IMR-90 (cell line): ENCODE results near the gene SMIM41. TPM values are rescaled to one million over a fixed set of nuclear protein-coding genes. Genes with fewer than 3 reads are reported as not detected.

Experiments
- ATAC-seq: fragments of 200-7000 bp; cut with Tn5 transposase; 2 replicates; pipeline ENCODE4 v1.9.1; 2020; ENCODE audit warnings: low read depth, mild to moderate bottlenecking, moderate library complexity
- BruUV-seq: library from RNA; stranded (reverse); fragments of 400-500 nt; replicated peaks from 2 replicates; lab custom pipeline; 2021; lab: Mats Ljungman, UMichigan
- CTCF ChIA-PET: fragments of 300-600 bp; formaldehyde crosslinking; extraction: SDS; loops from one replicate; lab custom pipeline; 2021; ENCODE audit warnings: antibody characterized with exemption; lab: Yijun Ruan, JAX
- POLR2A ChIA-PET: fragments of 300-600 bp; sonication (Branson Sonifier 250); formaldehyde crosslinking; loops from one replicate; lab custom pipeline; 2022; ENCODE audit warnings: antibody characterized with exemption; ENCODE audit not compliant: unreplicated experiment; lab: Charles Lee
- DNase-seq: peaks from one replicate; pipeline ENCODE4 v3.0.0; 2013
- H2AFZ ChIP-seq: replicated peaks from 2 replicates; pipeline ENCODE3; 2013; ENCODE audit warnings: low read length, mild to moderate bottlenecking; ENCODE audit not compliant: poor library complexity
- H2AK5ac ChIP-seq: 2 replicates; pipeline ENCODE4 v1.6.1; 2013; ENCODE audit warnings: low read depth, low read length, inconsistent platforms
- H2AK9ac ChIP-seq: replicated peaks from 2 replicates; pipeline ENCODE3; 2013; ENCODE audit warnings: mild to moderate bottlenecking, low read depth, low read length, moderate library complexity; ENCODE audit not compliant: poor library complexity
- H2BK120ac ChIP-seq: 2 replicates; pipeline ENCODE4 v1.6.1; 2013; ENCODE audit warnings: low read depth, low read length, inconsistent platforms
- H2BK15ac ChIP-seq: 3 replicates; pipeline ENCODE4 v1.6.1; 2013; ENCODE audit warnings: low read depth, low read length, inconsistent platforms
- H2BK20ac ChIP-seq: 2 replicates; pipeline ENCODE4 v1.6.1; 2013; ENCODE audit warnings: low read depth, mild to moderate bottlenecking, inconsistent platforms, low read length, moderate library complexity
- H2BK5ac ChIP-seq: 2 replicates; pipeline ENCODE4 v1.6.1; 2013; ENCODE audit warnings: mild to moderate bottlenecking, low read depth, low read length, inconsistent platforms; ENCODE audit not compliant: poor library complexity, severe bottlenecking
- H3K14ac ChIP-seq: replicated peaks from 2 replicates; pipeline ENCODE4 v1.6.1; 2013; ENCODE audit warnings: low read depth, low read length, inconsistent platforms
- H3K18ac ChIP-seq: 2 replicates; pipeline ENCODE4 v1.6.1; 2013; ENCODE audit warnings: low read depth, low read length, control low read depth
- H3K23ac ChIP-seq: 2 replicates; pipeline ENCODE4 v1.6.1; 2013; ENCODE audit warnings: low read depth, low read length, inconsistent platforms
- H3K27ac ChIP-seq: 2 replicates; pipeline ENCODE4 v1.5.1; 2013; ENCODE audit warnings: mild to moderate bottlenecking, control low read depth, low read length; ENCODE audit not compliant: insufficient read depth
- H3K27me3 ChIP-seq: 2 replicates; pipeline ENCODE4 v1.6.1; 2013; ENCODE audit warnings: low read length; ENCODE audit not compliant: control insufficient read depth, insufficient read depth
- H3K36me3 ChIP-seq: 2 replicates; pipeline ENCODE4 v1.6.1; 2013; ENCODE audit warnings: low read length, mixed read lengths; ENCODE audit not compliant: control insufficient read depth, insufficient read depth
- H3K4ac ChIP-seq: 2 replicates; pipeline ENCODE4 v1.6.1; 2013; ENCODE audit warnings: low read depth, low read length, inconsistent platforms
- H3K4me1 ChIP-seq: 2 replicates; pipeline ENCODE4 v1.6.1; 2013; ENCODE audit warnings: low read length, mixed read lengths; ENCODE audit not compliant: control insufficient read depth, insufficient read depth
- H3K4me2 ChIP-seq: 2 replicates; pipeline ENCODE4 v1.6.1; 2013; ENCODE audit warnings: low read depth, mild to moderate bottlenecking, control low read depth, low read length, moderate library complexity
- H3K4me3 ChIP-seq: 2 replicates; pipeline ENCODE4 v1.5.1; 2013; ENCODE audit warnings: low read depth, mild to moderate bottlenecking, control low read depth, low read length, moderate library complexity; ENCODE audit not compliant: insufficient read depth
- H3K56ac ChIP-seq: 2 replicates; pipeline ENCODE4 v1.6.1; 2013; ENCODE audit warnings: low read length, inconsistent platforms; ENCODE audit not compliant: insufficient read depth; ENCODE audit errors: extremely low read depth
- H3K79me1 ChIP-seq, 2 experiments: 2 replicates each; pipeline ENCODE4 v1.6.1; 2013; ENCODE audit warnings: low read length in 2 of 2, inconsistent platforms in 1 of 2, low read depth in 1 of 2
- H3K9ac ChIP-seq: 2 replicates; pipeline ENCODE4 v1.6.1; 2013; ENCODE audit warnings: low read depth, low read length, control low read depth
- H3K9me1 ChIP-seq: 2 replicates; pipeline ENCODE4 v1.6.1; 2013; ENCODE audit warnings: low read length, inconsistent platforms; ENCODE audit not compliant: insufficient read depth
- H3K9me3 ChIP-seq: 2 replicates; pipeline ENCODE4 v1.6.1; 2013; ENCODE audit warnings: low read length; ENCODE audit not compliant: control insufficient read depth, insufficient read depth
- H4K20me1 ChIP-seq: 2 replicates; pipeline ENCODE4 v1.6.1; 2013; ENCODE audit warnings: low read length, inconsistent platforms; ENCODE audit not compliant: insufficient read depth
- H4K5ac ChIP-seq: 2 replicates; pipeline ENCODE4 v1.6.1; 2013; ENCODE audit warnings: mild to moderate bottlenecking, low read depth, low read length, control low read depth
- H4K8ac ChIP-seq, 2 experiments: 2 replicates each; pipeline ENCODE4 v1.6.1; 2013; ENCODE audit warnings: low read depth in 2 of 2, low read length in 2 of 2, control low read depth in 1 of 2, inconsistent platforms in 1 of 2
- H4K91ac ChIP-seq: 2 replicates; pipeline ENCODE4 v1.6.1; 2013; ENCODE audit warnings: low read depth, low read length, inconsistent platforms; ENCODE audit not compliant: insufficient read depth
- BHLHE40 ChIP-seq: fragments of 150-350 bp; IDR thresholded peaks from 2 replicates; pipeline ENCODE4 v1.6.1; 2016; ENCODE audit warnings: mild to moderate bottlenecking, low read depth, low read length
- CEBPB ChIP-seq: IDR thresholded peaks from 2 replicates; pipeline ENCODE4 v1.6.1; 2012; ENCODE audit warnings: low read depth, low read length, improper control_type of control experiment
- CHD1 ChIP-seq: IDR thresholded peaks from 2 replicates; pipeline ENCODE4 v1.6.1; 2012; ENCODE audit warnings: low read depth, low read length, improper control_type of control experiment
- CTCF ChIP-seq: conservative IDR thresholded peaks from 2 replicates; pipeline ENCODE4 v1.5.1; 2012; ENCODE audit warnings: mild to moderate bottlenecking, low read depth, low read length, improper control_type of control experiment
- ELK1 ChIP-seq: fragments of 150-350 bp; IDR thresholded peaks from 2 replicates; pipeline ENCODE4 v1.6.1; 2016; ENCODE audit warnings: low read depth, mild to moderate bottlenecking, low read length, moderate library complexity, borderline replicate concordance
- FOS ChIP-seq: fragments of 150-350 bp; IDR thresholded peaks from 2 replicates; pipeline ENCODE4 v1.6.1; 2016; ENCODE audit warnings: low read depth, low read length
- MAFK ChIP-seq: IDR thresholded peaks from 2 replicates; pipeline ENCODE4 v1.6.1; 2012; ENCODE audit warnings: low read depth, low read length, improper control_type of control experiment
- MAZ ChIP-seq: IDR thresholded peaks from 2 replicates; pipeline ENCODE4 v1.6.1; 2012; ENCODE audit warnings: low read depth, mild to moderate bottlenecking, low read length, improper control_type of control experiment, moderate library complexity, borderline replicate concordance
- NFE2L2 ChIP-seq: fragments of 150-350 bp; IDR thresholded peaks from 2 replicates; pipeline ENCODE4 v1.6.1; 2016; ENCODE audit warnings: low read depth, mild to moderate bottlenecking, low read length
- POLR2A ChIP-seq: IDR thresholded peaks from 2 replicates; pipeline ENCODE4 v1.6.1; 2012; ENCODE audit warnings: mild to moderate bottlenecking, low read depth, low read length
- RAD21 ChIP-seq: IDR thresholded peaks from 2 replicates; pipeline ENCODE4 v1.6.1; 2012; ENCODE audit warnings: low read length, improper control_type of control experiment
- RCOR1 ChIP-seq: IDR thresholded peaks from 2 replicates; pipeline ENCODE4 v1.6.1; 2012; ENCODE audit warnings: mild to moderate bottlenecking, low read length, improper control_type of control experiment; ENCODE audit not compliant: insufficient replicate concordance
- RFX5 ChIP-seq: IDR thresholded peaks from 2 replicates; pipeline ENCODE4 v1.8.0; 2012; ENCODE audit warnings: low read depth, mild to moderate bottlenecking, low read length, moderate library complexity
- SMC3 ChIP-seq: fragments of 150-350 bp; IDR thresholded peaks from 2 replicates; pipeline ENCODE4 v1.6.1; 2016; ENCODE audit warnings: low read depth, mild to moderate bottlenecking, antibody characterized with exemption, low read length, moderate library complexity
- USF2 ChIP-seq: fragments of 150-350 bp; IDR thresholded peaks from 2 replicates; pipeline ENCODE4 v1.6.1; 2017; ENCODE audit warnings: mild to moderate bottlenecking, antibody characterized with exemption, low read length, low read depth
- WGBS, 2 experiments: methylation state at CpG; one replicate each; pipeline versions ENCODE4 v1.1.5 to v1.1.7; 2013; ENCODE audit warnings: missing lambda C conversion rate in 2 of 2; ENCODE audit not compliant: insufficient read length in 1 of 2; ENCODE audit errors: extremely low coverage in 2 of 2; 5-methylcytosine and 5-hydroxymethylcytosine counted together
- dilution Hi-C: fragments of 300-500 bp; cut with HindIII; formaldehyde crosslinking; loops from one replicate; pipeline ENCODE4 v1.14.3; 2018; ENCODE audit warnings: low sequenced_read_pairs; ENCODE audit not compliant: unreplicated experiment
- in situ Hi-C: fragments of 300-500 bp; cut with MboI; formaldehyde crosslinking; loops from 3 replicates; pipeline ENCODE4 v1.14.3; 2019; ENCODE audit warnings: low sequenced_read_pairs, inconsistent platforms, mixed read lengths
- intact Hi-C: fragments of 100-400 bp; cut with micrococcal nuclease; formaldehyde crosslinking; loops from 2 replicates; pipeline ENCODE4 v1.10.0; 2022
- polyA plus RNA-seq, 3 experiments: library from polyadenylated mRNA; depleted of rRNA; stranded (reverse); fragments of >200 nt; gene quantifications; 2 replicates each; pipeline ENCODE4 v1.2.3, GENCODE V29; 2012; ENCODE audit warnings: low replicate concordance in 1 of 3
- total RNA-seq: library from RNA; depleted of rRNA; stranded (reverse); fragments of >200 nt; gene quantifications from 2 replicates; pipeline ENCODE4 v1.2.3, GENCODE V29; 2012

The SMIM41 gene
- total and polyA plus RNA-seq, 2 of the 4 experiments (the other 2 are of a cell fraction), result not detected

- 40% methylated on average over 1 of the region's 4 CpGs; no CpG with 5 or more reads in 1 of the 2 experiments for WGBS, 2 experiments
- Histone ChIP-seq H3K4ac (no peak overlapping the region), H2AK5ac (no peak overlapping the region; the same call in 1 of the 2 replicates), H3K36me3 (peaks cover 3% of the 10 kb centered on the region; the same call in 1 of the 2 replicates), H3K27me3 (no peaks in the 10 kb centered on the region), H3K23ac (no peak overlapping the region), H3K4me1 (peaks cover 7% of the 10 kb centered on the region), H2BK20ac (no peak overlapping the region), H4K8ac (no peak overlapping the region), H2BK5ac (no peak overlapping the region), H3K27ac (no peak overlapping the region), H4K5ac (no peak overlapping the region), H4K91ac (no peak overlapping the region), H2AK9ac (peak overlapping the region; percentile 72), H3K4me2 (no peak overlapping the region), H2BK120ac (no peak overlapping the region), H4K20me1 (peaks cover 12% of the 10 kb centered on the region; the same call in 1 of the 2 replicates), H3K14ac (no peak overlapping the region), H2AFZ (peak overlapping the region; percentile 10), H3K56ac (no peak overlapping the region), H3K4me3 (no peak overlapping the region), H2BK15ac (no peak overlapping the region), H3K9ac (no peak overlapping the region), H3K79me1 (peaks cover 0 to 75% of the 10 kb centered on the region in 2 experiments; a peak in 2 of 4 replicates), H3K9me3 (no peaks in the 10 kb centered on the region), H3K18ac (no peak overlapping the region), H3K9me1 (peaks cover 18% of the 10 kb centered on the region)
- in situ Hi-C loops (no loop called here), dilution Hi-C loops (no loop called here), intact Hi-C loops (no loop called here)
- DNase-seq (no peak), ATAC-seq (no peak)
- no TSS peak for BruUV-seq
- ChIA-PET POLR2A (no interaction called here), CTCF (no interaction called here)
- TF ChIP-seq USF2 (no peak), NFE2L2 (no peak), POLR2A (no peak; the same call in 1 of the 2 replicates), MAFK (no peak), RAD21 (no peak), ELK1 (no peak), RFX5 (no peak), SMC3 (no peak), RCOR1 (no peak), FOS (no peak), CHD1 (no peak), CEBPB (no peak), CTCF (no peak), BHLHE40 (no peak), MAZ (no peak)
These were observed 33.7 kb upstream of the SMIM41 start for GRCh38 chr12:52045794-52046199.
